HG02610 (cell line): ENCODE results near the gene ASB5.
A peak's percentile ranks its signal among the peaks of the same experiment; 100 is the strongest.
"Not testable (repeated sequence)": the region's sequence is repeated elsewhere in the genome, so short reads cannot be mapped to it uniquely, and the experiment has no call there.

Source experiments
- ATAC-seq: cut with Tn5 transposase; IDR thresholded peaks from one replicate; pipeline ENCODE4 v1.9.1; 2021; ENCODE audit warnings: mild to moderate bottlenecking, moderate library complexity; ENCODE audit not compliant: unreplicated experiment

The ASB5 gene

DNA sequence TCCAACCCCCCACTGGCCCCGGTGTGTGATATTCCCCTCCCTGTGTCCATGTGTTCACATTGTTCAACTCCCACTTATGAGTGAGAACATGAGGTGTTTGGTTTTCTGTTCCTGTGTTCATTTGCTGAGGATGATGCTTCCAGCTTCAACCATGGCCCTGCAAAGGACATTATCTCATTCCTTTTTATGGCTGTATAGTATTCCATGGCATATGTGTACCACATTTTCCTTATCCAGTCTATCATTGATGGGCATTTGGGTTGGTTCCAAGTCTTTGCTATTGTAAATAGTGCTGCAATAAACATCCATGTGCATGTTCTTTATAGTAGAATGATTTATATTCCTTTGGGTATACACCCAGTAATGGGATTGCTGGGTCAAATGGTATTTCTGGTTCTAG, 10.5 kb upstream of the ASB5 start:
- not testable (repeated sequence) for ATAC-seq

DNA sequence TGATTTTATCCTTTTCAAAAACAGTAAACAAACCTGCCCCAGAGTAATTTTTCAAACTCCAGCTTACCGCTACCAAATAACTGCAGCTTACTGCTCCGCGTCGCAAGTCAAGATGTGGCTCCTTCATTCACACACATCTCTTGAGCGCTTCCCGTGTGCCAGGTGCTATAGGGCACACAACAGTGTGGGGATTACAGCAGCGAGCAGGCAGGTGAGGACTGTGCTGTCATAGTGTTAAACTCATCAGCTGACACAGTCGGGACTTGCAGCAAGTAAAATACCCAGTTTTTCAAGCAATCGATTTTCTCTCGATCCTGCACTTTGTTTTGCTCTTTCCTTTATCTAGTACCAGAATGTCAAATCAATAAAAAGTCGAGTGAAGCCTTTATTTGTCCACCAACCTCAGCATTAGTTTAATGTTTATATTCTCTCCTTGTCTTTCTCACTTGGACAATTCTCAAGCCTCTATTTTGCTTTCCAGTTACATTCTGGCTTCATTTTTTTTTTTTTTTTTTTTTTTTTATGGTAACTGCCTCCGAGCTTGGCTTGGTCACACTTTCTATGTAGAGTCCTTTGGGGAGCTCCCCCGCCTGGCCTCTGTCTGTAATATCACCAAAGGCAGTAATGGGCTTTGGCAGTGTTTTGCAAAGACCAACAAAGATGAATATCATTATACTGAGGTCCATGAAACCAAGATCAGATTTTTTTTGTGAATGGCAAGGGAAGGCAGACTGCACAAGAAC, 8.3 kb upstream of the ASB5 start:
- peak; percentile 91 for ATAC-seq

DNA sequence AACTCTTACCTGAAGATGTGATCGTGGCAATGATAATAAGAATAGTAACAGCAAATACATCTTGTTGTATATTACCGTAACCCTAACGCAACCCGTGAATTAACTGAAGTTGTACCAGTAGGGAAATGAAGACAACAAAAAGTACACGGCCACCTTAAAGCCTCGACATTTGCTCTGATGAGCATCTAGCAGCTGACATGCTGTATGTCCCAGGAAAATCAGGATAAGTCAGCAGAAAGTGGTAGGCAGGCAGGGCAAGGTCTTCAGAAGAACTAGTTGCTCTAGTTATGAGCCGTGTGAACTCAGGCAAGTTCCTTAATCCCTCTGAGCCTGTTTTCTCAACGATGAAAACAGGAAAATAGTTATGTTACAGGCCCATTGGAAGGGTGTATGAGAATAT, 7.7 kb upstream of the ASB5 start:
- no peak for ATAC-seq

- ATAC-seq, result no peak
Observed at GRCh38 chr4:176274441-176274840, 5.4 kb upstream of the ASB5 start.

GRCh38 chr4:176273736-176274135, 4.7 kb upstream of the ASB5 start:
- ATAC-seq, result no peak

DNA sequence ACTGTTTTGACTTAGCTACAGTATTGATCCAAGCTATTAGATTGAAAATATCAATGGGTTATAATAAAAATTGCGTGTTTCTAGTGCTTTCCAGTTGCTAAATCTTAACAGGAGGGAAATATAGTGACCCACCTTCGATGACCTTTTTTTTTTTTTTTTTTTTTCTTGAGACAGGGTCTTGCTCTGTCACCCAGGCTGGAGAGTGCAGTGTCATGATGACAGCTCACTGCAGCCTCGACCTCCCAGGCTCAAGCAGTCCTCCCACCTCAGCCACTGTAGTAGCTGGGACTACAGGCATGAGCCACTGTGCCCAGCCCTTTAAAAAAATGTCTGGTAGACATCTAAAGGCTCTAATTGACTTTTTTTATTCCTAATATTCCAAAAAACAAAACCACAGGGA, 3.8 kb upstream of the ASB5 start:
- no peak for ATAC-seq

GRCh38 chr4:176271749-176272148, 2.7 kb upstream of the ASB5 start:
- no peak for ATAC-seq

GRCh38 chr4:176270669-176271068, 1.6 kb upstream of the ASB5 start:
- ATAC-seq, result no peak

DNA sequence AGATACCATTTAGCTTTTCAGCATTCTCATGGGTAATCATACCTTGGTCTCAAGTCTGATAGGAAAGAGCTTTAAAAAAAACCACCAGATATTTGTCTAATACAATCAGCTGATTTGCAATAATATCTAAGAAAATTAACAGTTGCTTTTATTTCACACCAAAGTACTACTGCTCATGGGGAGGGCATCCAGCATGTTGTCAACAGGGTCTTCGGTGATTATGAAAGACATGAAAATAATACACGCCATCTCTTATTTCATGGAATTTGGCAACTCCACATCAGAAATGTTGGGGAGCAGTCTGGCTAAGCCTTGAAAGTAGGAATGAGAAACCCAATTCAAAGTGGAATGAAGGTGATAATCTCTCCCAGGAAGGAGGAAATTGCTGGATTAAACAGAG, 3.0 kb downstream of the ASB5 start:
- ATAC-seq, result no peak

GRCh38 chr4:176262243-176262642, 6.8 kb downstream of the ASB5 start:
- peak; percentile 75 for ATAC-seq

- ATAC-seq, result no peak
Observed at GRCh38 chr4:176261481-176261880, 7.5 kb downstream of the ASB5 start.

DNA sequence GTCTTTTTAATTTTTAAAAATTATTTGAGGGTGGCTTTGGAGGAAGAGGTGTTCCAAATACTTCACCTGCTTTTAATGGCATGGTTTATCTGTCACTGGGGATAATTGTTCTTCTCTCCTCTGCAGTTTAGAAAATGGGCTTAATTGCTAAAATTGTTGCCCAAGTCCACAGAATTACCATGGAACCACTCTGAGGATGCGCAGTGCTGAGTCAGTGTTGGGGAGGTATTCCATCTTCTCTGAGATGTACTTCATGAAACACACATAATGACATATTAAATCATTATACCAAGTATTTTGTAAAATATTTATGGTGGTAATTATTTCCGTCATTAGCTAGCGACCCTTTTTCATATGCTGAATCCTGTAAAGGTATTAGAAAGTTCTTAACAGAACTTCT, 8.0 kb downstream of the ASB5 start:
- no peak for ATAC-seq

DNA sequence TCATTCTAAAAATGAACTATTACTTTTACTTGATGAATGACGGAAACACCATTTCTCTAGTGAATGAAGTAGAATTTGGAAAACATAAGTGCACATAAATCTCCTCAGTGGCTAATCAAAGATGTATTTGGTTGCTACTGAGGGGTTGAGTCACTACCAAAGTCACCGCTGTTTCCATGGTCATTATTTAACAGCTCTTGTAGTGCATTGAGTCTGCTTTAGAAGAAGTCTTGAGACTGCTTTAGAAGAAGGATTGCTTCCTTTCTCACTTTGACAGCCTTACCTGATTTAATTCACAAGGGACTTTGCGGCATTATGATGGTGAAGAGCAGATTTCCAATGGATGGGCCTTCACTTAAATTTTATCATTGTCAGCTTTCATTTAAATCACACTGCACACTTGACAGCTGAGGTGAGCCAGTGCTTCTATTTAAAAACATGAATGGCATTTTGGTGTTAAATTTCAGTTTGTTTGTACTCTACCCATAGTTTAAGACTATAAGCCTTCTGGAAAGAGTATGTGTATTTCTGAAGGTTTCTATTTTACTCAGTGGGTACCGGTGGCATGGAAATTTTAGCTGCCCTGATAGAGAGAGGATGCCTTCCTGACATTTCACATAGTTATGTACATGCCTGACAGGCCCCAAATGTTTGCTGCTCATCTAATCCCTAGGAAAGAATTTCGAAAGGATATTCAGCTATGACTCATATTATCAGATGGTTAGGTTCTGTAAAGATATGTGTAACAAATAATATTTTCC, 9.5 kb downstream of the ASB5 start:
- no peak for ATAC-seq

GRCh38 chr4:176258135-176258534, 10.9 kb downstream of the ASB5 start:
- ATAC-seq, result no peak

GRCh38 chr4:176256921-176257320, 12.1 kb downstream of the ASB5 start:
- no peak for ATAC-seq

- ATAC-seq, result no peak
Observed at GRCh38 chr4:176242764-176243347, 26.2 kb downstream of the ASB5 start.

DNA sequence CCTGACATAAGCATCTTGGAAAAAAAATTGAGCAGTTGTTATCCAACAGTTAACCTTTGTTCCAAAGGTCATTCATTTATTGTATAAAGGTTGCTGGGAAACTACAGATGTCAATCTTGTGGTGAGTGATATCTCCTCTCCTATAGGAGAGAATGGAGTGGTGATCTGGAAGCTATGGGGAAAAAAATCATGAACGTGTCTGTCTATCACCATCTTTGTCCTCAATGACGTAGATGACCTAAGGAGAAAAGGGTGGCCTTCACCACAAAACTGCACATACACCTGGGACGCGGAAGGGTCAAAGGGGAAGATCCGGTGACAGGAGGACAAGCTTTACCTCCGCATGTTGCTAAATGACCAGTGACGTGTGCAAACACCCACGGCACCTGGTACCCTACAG, 27.3 kb downstream of the ASB5 start:
- no peak for ATAC-seq

- ATAC-seq, result no peak
Observed at GRCh38 chr4:176238826-176239225, 30.2 kb downstream of the ASB5 start.

GRCh38 chr4:176238157-176238610, 30.8 kb downstream of the ASB5 start:
- ATAC-seq, result no peak

DNA sequence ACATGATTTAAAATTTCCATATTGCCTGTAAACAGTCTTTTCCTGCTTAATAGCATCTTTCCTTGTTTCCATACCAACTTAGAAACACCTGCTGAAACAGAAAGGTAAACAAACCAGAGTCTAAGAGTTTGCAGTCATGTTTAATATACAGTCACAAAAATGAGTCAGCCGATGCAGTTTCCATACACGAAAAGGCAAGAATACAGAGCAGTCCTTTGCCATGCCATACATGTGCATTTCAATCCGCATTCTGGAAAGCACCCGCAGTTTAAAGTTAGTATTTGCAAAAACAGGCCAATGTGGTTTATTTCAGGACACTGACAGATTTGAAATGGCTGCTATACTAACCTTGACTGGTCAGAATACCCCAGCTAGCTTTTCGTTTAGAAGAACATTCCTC, 32.1 kb downstream of the ASB5 start:
- ATAC-seq, result no peak

DNA sequence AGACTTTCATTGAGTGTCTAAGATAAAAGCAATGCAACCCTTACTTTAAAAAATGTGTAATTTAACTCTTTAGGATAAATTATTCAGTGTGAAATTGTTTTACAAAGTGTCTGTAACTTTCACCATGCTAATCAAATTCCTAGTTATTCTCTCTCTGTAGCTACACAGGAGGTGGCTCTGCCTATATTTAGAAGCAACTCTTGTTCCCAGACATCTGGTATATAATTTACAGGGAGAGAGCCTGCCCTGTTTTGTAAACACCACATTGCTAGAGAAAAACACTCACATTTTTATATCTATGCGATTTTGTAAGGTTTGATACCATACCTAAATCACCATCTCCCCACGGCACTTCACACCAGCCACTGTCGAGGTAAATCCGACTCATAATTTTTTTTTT, 38.2 kb downstream of the ASB5 start:
- ATAC-seq, result no peak

- no peak for ATAC-seq
Observed at GRCh38 chr4:176229645-176230044, 39.4 kb downstream of the ASB5 start.
